ENCODE data around the gene PIP4K2B.

The PIP4K2B gene

GRCh38 chr17:38743556-38744171 lies 55.7 kb downstream of the PIP4K2B start:
- no peak for DNase-seq

GRCh38 chr17:38742411-38743308 lies 56.7 kb downstream of the PIP4K2B start:
- peak; percentile 29 for DNase-seq

DNA sequence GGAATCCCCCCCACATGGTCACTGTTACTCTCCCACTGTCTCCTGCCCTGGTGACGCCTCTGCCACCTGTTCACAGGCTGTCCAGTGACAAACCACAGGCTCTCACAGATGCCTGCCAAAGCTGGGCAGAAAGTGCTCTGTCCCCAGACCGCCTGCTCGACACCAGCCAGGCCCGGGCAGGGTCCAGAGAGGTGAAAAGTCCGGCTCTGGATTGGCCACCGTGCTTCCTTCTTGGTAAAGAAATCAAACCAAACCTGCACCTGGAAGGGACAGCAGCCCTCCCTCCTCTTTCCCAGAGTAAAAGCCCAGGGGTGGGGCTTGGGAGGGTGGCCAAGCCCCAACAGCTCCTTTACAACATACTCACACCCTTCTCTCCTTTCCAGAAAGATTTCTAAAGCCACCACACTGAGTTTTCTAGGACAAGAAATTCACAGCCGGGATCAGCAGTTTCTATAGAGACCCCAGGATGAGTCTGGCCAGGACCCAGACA lies 57.4 kb downstream of the PIP4K2B start:
- DNase-seq: no peak

DNA sequence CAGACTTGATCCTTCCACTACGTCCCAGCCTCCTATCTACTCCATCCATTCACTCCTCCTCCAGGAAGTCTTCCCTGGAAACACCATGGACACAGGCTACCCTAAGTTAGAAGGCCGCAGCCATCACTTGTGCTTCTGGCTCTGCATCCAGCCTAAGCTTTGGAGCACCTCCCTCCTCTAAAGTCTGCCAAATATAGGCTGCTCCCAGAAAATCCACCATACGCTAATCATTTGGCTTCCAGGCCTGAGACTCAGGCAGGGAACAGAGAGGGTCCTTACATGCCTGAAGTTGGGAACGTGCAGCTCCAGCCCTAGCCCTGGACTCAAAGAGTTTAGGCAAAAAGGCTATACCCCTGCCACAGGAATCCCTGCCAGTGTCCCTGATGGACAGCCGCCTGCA lies 57.9 kb downstream of the PIP4K2B start:
- DNase-seq: no peak

GRCh38 chr17:38740806-38741205 lies 58.5 kb downstream of the PIP4K2B start:
- DNase-seq: no peak

DNA sequence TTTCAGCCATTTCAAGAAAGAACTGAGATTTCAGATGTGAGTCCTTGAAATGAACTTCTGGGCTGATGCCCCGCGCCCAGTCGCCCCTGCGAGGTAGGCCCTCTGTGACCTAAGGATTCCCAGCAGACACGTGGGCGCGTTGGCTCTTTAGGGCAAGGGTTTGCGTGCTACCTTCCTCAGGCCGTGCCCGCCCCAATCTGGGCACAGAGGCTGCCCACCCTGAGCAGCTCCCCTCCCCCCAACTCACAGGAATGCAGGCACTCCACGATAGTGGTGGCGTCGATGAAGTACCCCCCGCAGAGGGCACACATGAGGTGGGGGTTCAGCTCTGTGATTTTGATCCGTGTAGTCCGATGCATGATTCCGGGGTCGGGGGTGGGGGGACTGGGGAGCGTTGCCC lies 59.3 kb downstream of the PIP4K2B start:
- no peak for DNase-seq

GRCh38 chr17:38739305-38739704 lies 60.1 kb downstream of the PIP4K2B start:
- DNase-seq: no peak

DNA sequence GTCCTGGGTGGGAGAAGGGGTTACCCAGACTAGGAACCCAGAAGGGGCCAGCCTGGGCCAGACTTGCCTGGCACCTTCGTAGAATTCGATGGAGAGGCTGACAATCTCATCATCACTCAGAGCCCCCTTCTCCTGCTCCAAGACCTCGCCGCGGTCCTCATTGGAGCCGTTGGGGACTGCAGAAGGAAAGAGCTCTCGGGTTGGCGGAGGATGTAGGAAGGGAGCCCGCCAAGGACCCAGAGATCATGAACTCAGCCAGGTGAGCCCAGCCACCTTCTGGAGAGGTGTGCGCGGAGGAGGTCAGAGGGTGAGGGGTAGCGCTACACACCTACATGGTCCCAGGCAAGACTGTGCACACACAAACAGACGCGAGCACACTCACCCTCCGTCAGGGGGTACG lies 60.7 kb downstream of the PIP4K2B start:
- DNase-seq: no peak

DNA sequence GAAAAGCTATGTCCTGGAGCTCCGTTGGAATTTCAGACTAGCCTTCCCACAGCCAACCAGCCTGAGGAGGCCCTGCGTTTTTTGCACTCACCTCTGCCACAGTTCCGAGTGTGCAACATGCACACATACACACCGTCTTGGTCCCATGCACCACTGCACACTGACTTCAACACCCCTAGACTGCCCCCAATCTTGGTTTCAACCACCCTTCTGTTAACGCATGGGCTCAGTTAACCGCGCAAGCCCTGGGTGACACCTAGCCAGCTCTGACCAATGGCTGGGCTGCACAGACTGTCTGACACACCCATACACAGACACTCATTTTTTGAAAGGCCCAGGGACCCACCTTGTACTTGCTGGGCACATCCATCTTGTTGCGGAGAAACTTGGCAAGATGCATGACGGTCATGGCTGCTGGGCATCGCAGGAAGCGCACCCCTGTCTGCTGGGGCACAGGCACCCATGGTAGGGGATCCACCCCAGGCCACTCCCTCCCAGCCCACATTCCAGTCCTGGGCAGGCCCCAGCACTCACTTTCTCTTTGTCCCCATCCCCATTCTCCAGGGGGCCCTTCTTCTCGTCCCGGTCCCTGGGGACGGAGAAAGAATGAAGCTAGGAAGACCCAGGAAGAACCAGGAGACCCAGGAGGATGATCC lies 61.2 kb downstream of the PIP4K2B start:
- no peak for DNase-seq

DNA sequence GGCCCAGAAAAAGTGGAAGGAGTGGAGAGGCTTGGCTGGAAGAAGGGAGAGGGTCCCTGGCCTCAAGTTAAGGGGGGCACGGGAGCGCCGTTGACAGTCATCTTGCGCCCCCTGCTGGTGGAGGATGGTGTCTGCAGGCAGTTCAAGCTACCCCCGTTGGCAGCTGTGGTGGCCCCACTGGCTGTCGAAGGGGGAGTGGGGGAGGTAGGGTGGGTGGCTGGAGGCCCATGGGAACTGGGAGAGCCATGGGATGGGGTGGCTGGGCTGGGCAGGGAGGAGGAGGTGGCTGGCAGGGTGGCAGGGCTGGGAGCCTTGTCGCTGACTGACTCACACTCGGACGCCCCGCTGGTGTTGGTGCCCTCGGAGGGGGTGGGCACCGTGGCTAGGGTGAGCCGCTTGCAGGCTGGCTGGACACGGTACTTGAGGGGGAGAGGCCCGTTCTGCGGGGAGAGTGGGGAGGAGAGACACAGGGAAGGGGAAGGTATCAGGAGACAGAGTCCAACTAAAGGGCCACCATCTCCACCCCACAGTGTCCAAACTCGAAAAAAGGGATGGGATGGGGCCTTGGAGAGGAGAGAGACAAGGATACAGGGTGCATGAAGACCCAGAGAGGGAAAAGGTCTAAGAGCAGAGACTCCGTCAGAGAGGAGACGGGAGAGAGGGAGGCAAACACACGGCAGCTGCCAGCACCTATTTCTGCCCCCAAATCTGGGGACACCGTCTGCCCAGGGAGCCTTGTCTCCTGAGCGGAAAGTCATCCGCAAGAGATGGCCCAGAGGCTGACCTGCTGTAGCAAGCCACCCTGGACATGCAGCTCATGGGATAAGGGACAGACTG lies 64.0 kb downstream of the PIP4K2B start:
- DNase-seq: peak; percentile 77

GRCh38 chr17:38733982-38734973 lies 65.1 kb downstream of the PIP4K2B start:
- peak; percentile 43 for DNase-seq

DNA sequence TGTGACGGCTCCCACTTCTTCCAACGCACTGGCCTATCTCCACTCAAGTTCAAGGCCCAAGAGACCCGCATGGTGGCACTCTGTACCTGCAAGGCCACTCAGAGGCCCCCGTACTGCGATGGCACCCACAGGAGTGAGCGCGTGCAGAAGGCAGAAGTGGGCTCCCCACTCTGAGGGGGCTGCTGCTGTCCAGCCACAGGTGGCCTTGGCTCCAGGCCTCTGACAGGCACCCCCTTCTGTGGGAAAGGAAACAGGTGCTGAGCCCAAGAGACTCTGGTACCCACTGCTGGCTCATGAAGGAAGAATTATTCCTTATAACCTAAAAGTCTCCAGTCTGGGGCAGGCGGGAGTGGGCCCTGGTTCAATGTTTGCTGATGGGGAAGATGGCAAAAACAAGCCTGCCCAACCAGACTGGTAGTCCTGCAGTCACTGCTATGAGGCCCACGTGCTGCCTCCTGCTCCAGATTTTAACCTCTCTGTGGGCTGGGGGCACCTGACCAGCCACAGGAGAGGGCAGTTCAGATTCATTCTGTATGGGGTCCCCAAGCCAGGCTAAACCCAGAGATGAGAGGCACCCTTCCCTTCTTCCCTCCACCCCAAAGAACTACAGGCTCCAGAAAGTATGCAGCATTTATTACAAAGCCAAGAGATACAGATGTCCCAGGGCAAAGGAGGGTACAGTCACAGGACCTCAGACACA lies 65.9 kb downstream of the PIP4K2B start:
- no peak for DNase-seq

DNA sequence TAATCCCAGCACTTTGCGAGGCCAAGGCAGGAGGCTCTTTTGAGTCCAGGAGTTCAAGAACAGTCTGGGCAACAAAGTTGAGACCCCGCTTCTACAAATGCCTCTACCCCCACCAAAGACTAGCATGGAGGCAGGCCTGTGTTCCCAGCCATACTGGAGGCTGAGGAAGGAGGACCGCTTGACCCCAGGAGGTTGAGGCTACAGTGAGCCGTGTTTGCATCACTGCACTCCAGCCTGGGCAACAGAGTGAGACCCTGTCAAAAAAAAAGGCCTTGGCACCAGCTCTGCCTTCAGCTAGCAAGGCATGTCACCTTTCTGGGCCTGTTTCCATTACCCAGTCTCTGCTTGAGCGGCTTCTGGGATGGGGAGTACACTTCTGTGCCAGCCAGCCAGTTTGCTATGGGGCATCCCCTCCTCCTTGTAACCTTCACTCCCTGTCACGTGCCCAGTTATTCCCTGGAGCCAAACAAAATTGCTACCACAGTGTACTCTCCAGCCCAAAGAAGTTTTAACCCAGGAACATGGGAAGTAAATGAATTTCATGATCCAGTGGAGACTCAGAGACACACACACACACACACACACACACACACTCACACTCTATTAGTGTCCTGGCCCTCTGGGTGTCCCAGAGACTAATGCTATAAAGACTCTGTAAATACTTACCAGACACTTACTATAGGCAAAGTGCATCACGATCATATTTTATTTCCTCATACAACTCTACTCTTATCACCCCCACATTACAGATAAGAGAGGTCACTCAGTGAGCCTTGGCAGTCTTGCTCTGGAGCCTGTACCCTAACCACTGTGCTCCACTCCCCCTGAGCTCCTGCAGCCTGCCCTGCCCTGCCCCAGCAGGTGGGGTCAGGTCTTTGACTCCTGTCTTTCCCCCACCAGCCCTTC lies 66.7 kb downstream of the PIP4K2B start:
- no peak for DNase-seq

- no peak for DNase-seq
These were observed 67.6 kb downstream of the PIP4K2B start for GRCh38 chr17:38731526-38732294.

GRCh38 chr17:38730526-38731379 lies 68.6 kb downstream of the PIP4K2B start:
- DNase-seq: peak; percentile 37

GRCh38 chr17:38729886-38730525 lies 69.3 kb downstream of the PIP4K2B start, which contains the start of gene CISD3:
TSS of gene CISD3 (plus strand) at chr17:38730341. CDS start at chr17:38730359, 18 bp downstream.
- DNase-seq: peak; percentile 93

DNA sequence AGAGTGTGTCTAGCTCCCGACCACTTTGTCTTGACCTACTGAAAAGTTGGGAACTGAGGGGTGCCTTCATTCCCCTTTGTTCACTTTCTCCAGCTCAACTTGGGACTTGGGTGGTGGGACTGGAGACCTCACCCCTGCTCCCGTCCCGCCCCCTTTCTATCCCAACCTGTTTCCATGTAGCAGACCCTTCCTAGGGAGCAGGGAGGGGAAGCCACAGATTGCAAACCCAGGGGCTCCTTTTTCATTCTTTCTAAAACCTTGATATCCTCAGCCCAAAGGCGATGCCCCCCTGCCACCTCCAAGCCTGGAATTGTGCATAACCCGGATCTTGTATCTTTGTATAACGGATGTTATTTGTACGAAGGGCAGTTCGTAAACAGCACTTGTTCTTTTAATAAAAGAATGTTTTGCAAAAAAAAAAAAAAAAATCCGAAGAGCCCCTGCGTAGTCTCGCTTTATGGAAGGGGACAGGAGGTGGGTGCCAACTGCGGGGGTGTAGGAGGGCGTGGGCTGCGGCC lies 69.9 kb downstream of the PIP4K2B start:
- no peak for DNase-seq
